ENCODE measurements around the gene TMEM255B. TPM values are rescaled to one million over a fixed set of nuclear protein-coding genes. Genes with fewer than 3 reads are reported as not detected.
"Not testable (repeated sequence)": the region's sequence is repeated elsewhere in the genome, so short reads cannot be mapped to it uniquely, and the experiment has no call there.

The TMEM255B gene
- total RNA-seq: 1 to 10 TPM; 1.1 to 1.2 TPM

GRCh38 chr13:113758651-113759524 is at the start of gene TMEM255B:
Gene TMEM255B, plus strand, starts transcription at chr13:113759226. Its CDS starts 44 bp downstream, at chr13:113759270.
- Mint-ChIP-seq H3K27me3 (peaks cover 62% of the 10 kb centered on the region), H3K4me3 (peak within 1 kb of the TSS; percentile 83), H3K27ac (no peak within 1 kb of the TSS), H3K9me3 (no peaks in the 10 kb centered on the region), H3K36me3 (no peaks in the 10 kb centered on the region), H3K4me1 (peaks cover 9% of the 10 kb centered on the region)
- peak; percentile 75 for DNase-seq

GRCh38 chr13:113722921-113723320 is 36.1 kb upstream of the TMEM255B start:
- H3K9me3 Mint-ChIP-seq: no peaks in the 10 kb centered on the region

GRCh38 chr13:113723410-113724015 is 35.5 kb upstream of the TMEM255B start:
- peaks cover 5% of the 10 kb centered on the region for H3K4me1 Mint-ChIP-seq
- H3K4me3 Mint-ChIP-seq: peak overlapping the region; percentile 22
- no peaks in the 10 kb centered on the region for H3K36me3 Mint-ChIP-seq
- H3K27ac Mint-ChIP-seq: no peak overlapping the region
- peaks cover 6% of the 10 kb centered on the region for H3K27me3 Mint-ChIP-seq
- no peak for DNase-seq
- H3K9me3 Mint-ChIP-seq: no peaks in the 10 kb centered on the region

More at GRCh38 chr13:113722921-113723320, 36.1 kb upstream of the TMEM255B start:
- no peak for DNase-seq
- Mint-ChIP-seq H3K27ac (no peak overlapping the region), H3K4me1 (peaks cover 5% of the 10 kb centered on the region), H3K4me3 (no peak overlapping the region), H3K36me3 (no peaks in the 10 kb centered on the region), H3K27me3 (peaks cover 4% of the 10 kb centered on the region)

- H3K4me1 Mint-ChIP-seq: peaks cover 5% of the 10 kb centered on the region
Observed at GRCh38 chr13:113724016-113724758, 34.8 kb upstream of the TMEM255B start.

GRCh38 chr13:113724780-113725315 is 34.2 kb upstream of the TMEM255B start:
- DNase-seq: peak; percentile 87
- peak overlapping the region; percentile 76 for H3K27ac Mint-ChIP-seq
- no peaks in the 10 kb centered on the region for H3K9me3 Mint-ChIP-seq
- peaks cover 19% of the 10 kb centered on the region for H3K27me3 Mint-ChIP-seq
- H3K36me3 Mint-ChIP-seq: no peaks in the 10 kb centered on the region
- peak overlapping the region; percentile 76 for H3K4me3 Mint-ChIP-seq
- peaks cover 5% of the 10 kb centered on the region for H3K4me1 Mint-ChIP-seq

More at GRCh38 chr13:113724016-113724758, 34.8 kb upstream of the TMEM255B start:
- H3K4me3 Mint-ChIP-seq: peak overlapping the region; percentile 76
- H3K27me3 Mint-ChIP-seq: peaks cover 13% of the 10 kb centered on the region
- H3K9me3 Mint-ChIP-seq: no peaks in the 10 kb centered on the region
- DNase-seq: no peak
- H3K36me3 Mint-ChIP-seq: no peaks in the 10 kb centered on the region
- H3K27ac Mint-ChIP-seq: peak overlapping the region; percentile 74

GRCh38 chr13:113725329-113726105 is 33.5 kb upstream of the TMEM255B start:
- peak; percentile 42 for DNase-seq
- peaks cover 23% of the 10 kb centered on the region for H3K27me3 Mint-ChIP-seq
- H3K4me1 Mint-ChIP-seq, H3K36me3 Mint-ChIP-seq, H3K4me3 Mint-ChIP-seq, H3K9me3 Mint-ChIP-seq: not testable (repeated sequence)
- peak overlapping the region; percentile 76 for H3K27ac Mint-ChIP-seq

GRCh38 chr13:113726106-113726821 is 32.8 kb upstream of the TMEM255B start:
- DNase-seq, H3K4me1 Mint-ChIP-seq, H3K9me3 Mint-ChIP-seq, H3K36me3 Mint-ChIP-seq, H3K27ac Mint-ChIP-seq: not testable (repeated sequence)
- H3K27me3 Mint-ChIP-seq: peaks cover 23% of the 10 kb centered on the region
- H3K4me3 Mint-ChIP-seq: peak overlapping the region; percentile 66

GRCh38 chr13:113726961-113727411 is 32.0 kb upstream of the TMEM255B start:
- Mint-ChIP-seq H3K9me3 (no peaks in the 10 kb centered on the region), H3K27ac (no peak overlapping the region), H3K4me1 (peaks cover 5% of the 10 kb centered on the region), H3K27me3 (peaks cover 23% of the 10 kb centered on the region), H3K36me3 (no peaks in the 10 kb centered on the region), H3K4me3 (no peak overlapping the region)
- DNase-seq: no peak

GRCh38 chr13:113728571-113729054 is 30.4 kb upstream of the TMEM255B start:
- Mint-ChIP-seq H3K4me3 (no peak overlapping the region), H3K9me3 (no peaks in the 10 kb centered on the region), H3K27me3 (peaks cover 23% of the 10 kb centered on the region), H3K4me1 (peaks cover 5% of the 10 kb centered on the region), H3K27ac (no peak overlapping the region), H3K36me3 (no peaks in the 10 kb centered on the region)
- DNase-seq: no peak

- H3K27me3 Mint-ChIP-seq: peaks cover 23% of the 10 kb centered on the region
- H3K4me3 Mint-ChIP-seq: no peak overlapping the region
- H3K4me1 Mint-ChIP-seq: peaks cover 5% of the 10 kb centered on the region
- H3K27ac Mint-ChIP-seq: no peak overlapping the region
- no peak for DNase-seq
- no peaks in the 10 kb centered on the region for H3K9me3 Mint-ChIP-seq
- no peaks in the 10 kb centered on the region for H3K36me3 Mint-ChIP-seq
Observed at GRCh38 chr13:113729187-113730019, 29.6 kb upstream of the TMEM255B start.

- DNase-seq: no peak
- Mint-ChIP-seq H3K27ac (no peak overlapping the region), H3K27me3 (peaks cover 19% of the 10 kb centered on the region), H3K36me3 (no peaks in the 10 kb centered on the region), H3K9me3 (no peaks in the 10 kb centered on the region), H3K4me3 (no peak overlapping the region), H3K4me1 (no peaks in the 10 kb centered on the region)
Observed at GRCh38 chr13:113730258-113730691, 28.8 kb upstream of the TMEM255B start.

GRCh38 chr13:113730831-113731191 is 28.2 kb upstream of the TMEM255B start:
- H3K27ac Mint-ChIP-seq: no peak overlapping the region
- H3K36me3 Mint-ChIP-seq: no peaks in the 10 kb centered on the region
- no peak overlapping the region for H3K4me3 Mint-ChIP-seq
- no peak for DNase-seq
- no peaks in the 10 kb centered on the region for H3K4me1 Mint-ChIP-seq
- H3K9me3 Mint-ChIP-seq: no peaks in the 10 kb centered on the region
- H3K27me3 Mint-ChIP-seq: peaks cover 19% of the 10 kb centered on the region

All from activated naive CD8-positive, alpha-beta T cell treated with anti-CD3 and anti-CD28 coated beads for 36 hours (primary cell).